Measurements from ENCODE around the gene DRD4. TPM values are rescaled to one million over a fixed set of nuclear protein-coding genes. Genes with fewer than 3 reads are reported as not detected.

Gene DRD4
- polyA plus RNA-seq, 3 donors: 0.13 TPM; not detected in 2

GRCh38 chr11:625636-626268, 11.3 kb upstream of the DRD4 start:
- no peak overlapping the region for H3K9ac ChIP-seq (ENCODE audit: insufficient read depth, low read length, poor library complexity, severe bottlenecking)
- H3K9me3 Mint-ChIP-seq: peaks cover 0 to 16% (median 8%) of the 10 kb centered on the region in 7 donors
- no peak for DNase-seq

More at GRCh38 chr11:625636-626268, 11.3 kb upstream of the DRD4 start:
- no peak overlapping the region for H3K4me2 ChIP-seq (replicated peaks; ENCODE audit: extremely low read depth, low read length, poor library complexity, severe bottlenecking)
- H3K9me3 ChIP-seq (replicated peaks in 1 of 2; ENCODE audit: control insufficient read depth in 1 of 2, insufficient read depth in 1 of 2, low read length in 2 of 2): no peaks in the 10 kb centered on the region
- WGBS (ENCODE audit: insufficient coverage): 92% methylated on average over 13 of the region's 22 CpGs
- peaks cover 6 to 34% of the 10 kb centered on the region in 2 donors for H3K27me3 ChIP-seq (ENCODE audit: control insufficient read depth in 2 of 2, insufficient read depth in 2 of 2, low read length in 2 of 2)
- peaks cover 40 to 47% (median 41%) of the 10 kb centered on the region in 3 donors for H3K27me3 Mint-ChIP-seq (ENCODE audit: low read depth in 3 of 3)
- TF ChIP-seq CTCF (IDR thresholded peaks at IDR 0.05): no peak
- H3K4me1 Mint-ChIP-seq: peaks cover 26% of the 10 kb centered on the region
- H3K79me2 ChIP-seq (ENCODE audit: insufficient read depth, low read length): no peaks in the 10 kb centered on the region
- H3K36me3 Mint-ChIP-seq: peaks cover 17 to 18% of the 10 kb centered on the region in 2 donors
- H4K20me1 ChIP-seq (ENCODE audit: insufficient read depth, low read length): peaks cover 9% of the 10 kb centered on the region
- no peak overlapping the region for H3K4me3 ChIP-seq (replicated peaks in 1 of 3; ENCODE audit: low read depth in 2 of 3, low read length in 3 of 3)
- H3K27ac Mint-ChIP-seq: no peak overlapping the region
- no peak overlapping the region for H2AFZ ChIP-seq (ENCODE audit: insufficient read depth, low read depth, low read length, poor library complexity, severe bottlenecking)
- no peak overlapping the region for H3K27ac ChIP-seq (ENCODE audit: low read depth in 1 of 2, low read length in 2 of 2)
- no peaks in the 10 kb centered on the region for H3K36me3 ChIP-seq (replicated peaks in 1 of 2; ENCODE audit: control insufficient read depth in 1 of 2, insufficient read depth in 2 of 2, low read length in 2 of 2)
- H3K4me1 ChIP-seq (ENCODE audit: control insufficient read depth in 1 of 2, insufficient read depth in 2 of 2, low read length in 2 of 2): peaks cover 10 to 20% of the 10 kb centered on the region in 2 donors
- H3K4me3 Mint-ChIP-seq: peak overlapping the region in 1 of 2 donors; percentile 51
- intact Hi-C loops (cut with micrococcal nuclease): no loop called here
